ENCODE results near the gene B4GAT1.

DNA sequence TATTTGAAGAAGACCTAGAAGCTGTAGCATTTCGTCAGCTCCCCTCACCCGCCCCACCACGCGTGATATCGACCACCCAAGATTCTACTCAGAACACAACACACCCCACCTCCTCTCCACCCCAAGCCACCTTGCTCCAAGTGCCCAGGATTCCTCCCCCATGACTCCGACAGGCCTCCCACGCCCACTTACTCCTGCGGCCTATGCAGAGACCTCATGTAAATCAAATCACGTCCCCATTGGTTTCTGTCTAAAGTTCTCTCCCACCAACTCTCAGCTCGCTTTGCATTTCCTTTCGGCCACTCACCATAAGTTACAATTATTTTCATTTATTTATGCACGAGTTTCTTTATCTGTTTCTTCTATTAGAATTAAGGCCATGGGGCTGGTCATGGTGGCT is 44.8 kb downstream of the B4GAT1 start:
- TF ChIP-seq, protein P1, sequence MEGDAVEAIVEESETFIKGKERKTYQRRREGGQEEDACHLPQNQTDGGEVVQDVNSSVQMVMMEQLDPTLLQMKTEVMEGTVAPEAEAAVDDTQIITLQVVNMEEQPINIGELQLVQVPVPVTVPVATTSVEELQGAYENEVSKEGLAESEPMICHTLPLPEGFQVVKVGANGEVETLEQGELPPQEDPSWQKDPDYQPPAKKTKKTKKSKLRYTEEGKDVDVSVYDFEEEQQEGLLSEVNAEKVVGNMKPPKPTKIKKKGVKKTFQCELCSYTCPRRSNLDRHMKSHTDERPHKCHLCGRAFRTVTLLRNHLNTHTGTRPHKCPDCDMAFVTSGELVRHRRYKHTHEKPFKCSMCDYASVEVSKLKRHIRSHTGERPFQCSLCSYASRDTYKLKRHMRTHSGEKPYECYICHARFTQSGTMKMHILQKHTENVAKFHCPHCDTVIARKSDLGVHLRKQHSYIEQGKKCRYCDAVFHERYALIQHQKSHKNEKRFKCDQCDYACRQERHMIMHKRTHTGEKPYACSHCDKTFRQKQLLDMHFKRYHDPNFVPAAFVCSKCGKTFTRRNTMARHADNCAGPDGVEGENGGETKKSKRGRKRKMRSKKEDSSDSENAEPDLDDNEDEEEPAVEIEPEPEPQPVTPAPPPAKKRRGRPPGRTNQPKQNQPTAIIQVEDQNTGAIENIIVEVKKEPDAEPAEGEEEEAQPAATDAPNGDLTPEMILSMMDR (IDR thresholded peaks at IDR 0.05; ENCODE audit: insufficient read depth, low read depth, low read length), result no peak
- no peak for TF ChIP-seq EZH2 (IDR thresholded peaks at IDR 0.05; ENCODE audit: insufficient read depth, low read length)

All from astrocyte (in vitro differentiated cells and primary cell).